Measurements from ENCODE around the gene DNMT3L.
"Not testable (repeated sequence)": the region's sequence is repeated elsewhere in the genome, so short reads cannot be mapped to it uniquely, and the experiment has no call there.

Gene DNMT3L

GRCh38 chr21:44240353-44240752 is 21.3 kb downstream of the DNMT3L start:
- H3K4me3 ChIP-seq (ENCODE audit: low read depth, low read length); in situ Hi-C loops (cut with HindIII; ENCODE audit: low sequenced_read_pairs); DNase-seq (ENCODE audit: low read depth, low spot score): not testable (repeated sequence)

GRCh38 chr21:44229561-44229960 is 32.1 kb downstream of the DNMT3L start:
- in situ Hi-C loops (cut with HindIII; ENCODE audit: low sequenced_read_pairs); H3K4me3 ChIP-seq (ENCODE audit: low read depth, low read length); DNase-seq (ENCODE audit: low read depth, low spot score): not testable (repeated sequence)

GRCh38 chr21:44228109-44228508 is 33.6 kb downstream of the DNMT3L start:
- in situ Hi-C loops (cut with HindIII; ENCODE audit: low sequenced_read_pairs); DNase-seq (ENCODE audit: low read depth, low spot score); H3K4me3 ChIP-seq (ENCODE audit: low read depth, low read length): not testable (repeated sequence)

- H3K4me3 ChIP-seq (ENCODE audit: low read depth, low read length); in situ Hi-C loops (cut with HindIII; ENCODE audit: low sequenced_read_pairs); DNase-seq (ENCODE audit: low read depth, low spot score): not testable (repeated sequence)
These were observed 34.1 kb downstream of the DNMT3L start for GRCh38 chr21:44227614-44228013.

- H3K4me3 ChIP-seq (ENCODE audit: low read depth, low read length); in situ Hi-C loops (cut with HindIII; ENCODE audit: low sequenced_read_pairs); DNase-seq (ENCODE audit: low read depth, low spot score): not testable (repeated sequence)
These were observed 36.1 kb downstream of the DNMT3L start for GRCh38 chr21:44225605-44226004.

GRCh38 chr21:44223334-44223733 is 38.4 kb downstream of the DNMT3L start:
- DNase-seq (ENCODE audit: low read depth, low spot score); H3K4me3 ChIP-seq (ENCODE audit: low read depth, low read length); in situ Hi-C loops (cut with HindIII; ENCODE audit: low sequenced_read_pairs): not testable (repeated sequence)

- H3K4me3 ChIP-seq (ENCODE audit: low read depth, low read length); DNase-seq (ENCODE audit: low read depth, low spot score); in situ Hi-C loops (cut with HindIII; ENCODE audit: low sequenced_read_pairs): not testable (repeated sequence)
These were observed 41.0 kb downstream of the DNMT3L start for GRCh38 chr21:44220674-44221073.

GRCh38 chr21:44218461-44218860 is 43.2 kb downstream of the DNMT3L start:
- H3K4me3 ChIP-seq (ENCODE audit: low read depth, low read length); DNase-seq (ENCODE audit: low read depth, low spot score); in situ Hi-C loops (cut with HindIII; ENCODE audit: low sequenced_read_pairs): not testable (repeated sequence)

GRCh38 chr21:44211978-44212377 is 49.7 kb downstream of the DNMT3L start:
- H3K4me3 ChIP-seq (ENCODE audit: low read depth, low read length); in situ Hi-C loops (cut with HindIII; ENCODE audit: low sequenced_read_pairs); DNase-seq (ENCODE audit: low read depth, low spot score): not testable (repeated sequence)

- H3K4me3 ChIP-seq (ENCODE audit: low read depth, low read length); in situ Hi-C loops (cut with HindIII; ENCODE audit: low sequenced_read_pairs); DNase-seq (ENCODE audit: low read depth, low spot score): not testable (repeated sequence)
These were observed 50.1 kb downstream of the DNMT3L start for GRCh38 chr21:44211574-44211973.

- in situ Hi-C loops (cut with HindIII; ENCODE audit: low sequenced_read_pairs); DNase-seq (ENCODE audit: low read depth, low spot score); H3K4me3 ChIP-seq (ENCODE audit: low read depth, low read length): not testable (repeated sequence)
These were observed 53.6 kb downstream of the DNMT3L start for GRCh38 chr21:44207860-44208646.

GRCh38 chr21:44206698-44207676 is 54.7 kb downstream of the DNMT3L start:
- H3K4me3 ChIP-seq (ENCODE audit: low read depth, low read length); in situ Hi-C loops (cut with HindIII; ENCODE audit: low sequenced_read_pairs); DNase-seq (ENCODE audit: low read depth, low spot score): not testable (repeated sequence)

- DNase-seq (ENCODE audit: low read depth, low spot score); H3K4me3 ChIP-seq (ENCODE audit: low read depth, low read length); in situ Hi-C loops (cut with HindIII; ENCODE audit: low sequenced_read_pairs): not testable (repeated sequence)
These were observed 55.5 kb downstream of the DNMT3L start for GRCh38 chr21:44206187-44206586.

GRCh38 chr21:44202590-44203299 is 59.0 kb downstream of the DNMT3L start:
- in situ Hi-C loops (cut with HindIII; ENCODE audit: low sequenced_read_pairs); DNase-seq (ENCODE audit: low read depth, low spot score); H3K4me3 ChIP-seq (ENCODE audit: low read depth, low read length): not testable (repeated sequence)

GRCh38 chr21:44199997-44200396 is 61.7 kb downstream of the DNMT3L start:
- in situ Hi-C loops (cut with HindIII; ENCODE audit: low sequenced_read_pairs); DNase-seq (ENCODE audit: low read depth, low spot score); H3K4me3 ChIP-seq (ENCODE audit: low read depth, low read length): not testable (repeated sequence)
